Panc1 (cell line): ENCODE results near the gene ELOF1. TPM values are rescaled to one million over a fixed set of nuclear protein-coding genes. Genes with fewer than 3 reads are reported as not detected.

ENCODE experiments used
- ATAC-seq: fragments of 200-7000 bp; cut with Tn5 transposase; 2 replicates; pipeline ENCODE4 v1.9.1; 2020; ENCODE audit warnings: mild to moderate bottlenecking, moderate library complexity
- BruUV-seq: library from RNA; stranded (reverse); fragments of 400-500 nt; replicated peaks from 2 replicates; lab custom pipeline; 2021; lab: Mats Ljungman, UMichigan
- CTCF ChIA-PET: fragments of 300-600 bp; sonication (Branson Sonifier 250); formaldehyde crosslinking; loops from one replicate; lab custom pipeline; 2022; ENCODE audit warnings: antibody characterized with exemption; lab: Charles Lee
- POLR2A ChIA-PET: fragments of 300-600 bp; sonication (Branson Sonifier 250); formaldehyde crosslinking; loops from one replicate; lab custom pipeline; 2022; ENCODE audit warnings: antibody characterized with exemption; lab: Charles Lee
- DNase-seq: peaks from one replicate; pipeline ENCODE4 v3.0.0-alpha.2; 2010; ENCODE audit warnings: low read depth, low spot score
- H3K27ac ChIP-seq: 2 replicates; pipeline ENCODE4 v1.5.1; 2011; ENCODE audit warnings: mild to moderate bottlenecking, low read length, inconsistent platforms
- H3K27me3 ChIP-seq: fragments of 200-500 bp; sonication (Bioruptor generic); 2 replicates; pipeline ENCODE4 v1.6.0; 2014; ENCODE audit warnings: low read length, inconsistent platforms; ENCODE audit not compliant: control insufficient read depth, insufficient read depth
- H3K36me3 ChIP-seq: fragments of 200-500 bp; sonication (Bioruptor generic); 2 replicates; pipeline ENCODE4 v1.5.1; 2014; ENCODE audit warnings: inconsistent platforms, mild to moderate bottlenecking, low read length, moderate library complexity; ENCODE audit not compliant: control insufficient read depth, insufficient read depth
- H3K4me1 ChIP-seq: 2 replicates; pipeline ENCODE4 v1.5.1; 2011; ENCODE audit warnings: inconsistent platforms, mild to moderate bottlenecking, low read length, moderate library complexity; ENCODE audit not compliant: control insufficient read depth, insufficient read depth
- H3K4me3 ChIP-seq, 2 experiments: 2 replicates each; pipeline ENCODE4 v1.5.1; 2011 to 2012; ENCODE audit warnings: low read depth in 2 of 2, low read length in 2 of 2, mild to moderate bottlenecking in 2 of 2, inconsistent platforms in 1 of 2, moderate library complexity in 1 of 2
- H3K9me3 ChIP-seq: fragments of 200-500 bp; sonication (Bioruptor generic); 2 replicates; pipeline ENCODE4 v1.5.1; 2014; ENCODE audit warnings: low read depth, mild to moderate bottlenecking, inconsistent platforms, low read length, moderate library complexity; ENCODE audit not compliant: control insufficient read depth, insufficient read depth
- POLR2AphosphoS5 ChIP-seq: IDR thresholded peaks from 2 replicates; pipeline ENCODE4 v1.6.1; 2012; ENCODE audit warnings: mild to moderate bottlenecking, low read depth, low read length, moderate library complexity
- SIN3A ChIP-seq: IDR thresholded peaks from 2 replicates; pipeline ENCODE4 v1.6.1; 2012; ENCODE audit warnings: low read depth, mild to moderate bottlenecking, low read length, moderate library complexity, borderline replicate concordance; ENCODE audit not compliant: insufficient read depth
- TCF7L2 ChIP-seq: IDR thresholded peaks from 2 replicates; pipeline ENCODE4 v1.6.1; 2011; ENCODE audit warnings: mild to moderate bottlenecking, low read depth, low read length, inconsistent platforms
- in situ Hi-C: cut with HindIII; loops from 2 replicates; pipeline ENCODE4 v1.10.0; 2016; ENCODE audit warnings: low sequenced_read_pairs, low pct_unique_long_range_greater_than_20kb
- intact Hi-C: fragments of 100-400 bp; cut with micrococcal nuclease; formaldehyde crosslinking; loops from one replicate; pipeline ENCODE4 v1.10.0; 2022; ENCODE audit not compliant: unreplicated experiment
- total RNA-seq: library from RNA; stranded (reverse); gene quantifications from one replicate; pipeline ENCODE4 v1.2.1, GENCODE V29; 2021; ENCODE audit not compliant: unreplicated experiment
- TF ChIP-seq, protein P1 (sequence below), 2 experiments: IDR thresholded peaks; 2 replicates each; pipeline ENCODE4 v1.6.1; 2011 to 2012; ENCODE audit warnings: low read depth in 2 of 2, control low read depth in 1 of 2, low read length in 1 of 2, mild to moderate bottlenecking in 1 of 2, moderate library complexity in 1 of 2; ENCODE audit not compliant: insufficient read depth in 1 of 2
- TF ChIP-seq, protein P2 (sequence below): fragments of 450-650 bp; IDR thresholded peaks from 2 replicates; pipeline ENCODE4 v1.5.1; 2017; ENCODE audit warnings: mild to moderate bottlenecking

ELOF1 gene
- total RNA-seq, 1 experiment from 2014 or later: 62.2 TPM

DNA sequence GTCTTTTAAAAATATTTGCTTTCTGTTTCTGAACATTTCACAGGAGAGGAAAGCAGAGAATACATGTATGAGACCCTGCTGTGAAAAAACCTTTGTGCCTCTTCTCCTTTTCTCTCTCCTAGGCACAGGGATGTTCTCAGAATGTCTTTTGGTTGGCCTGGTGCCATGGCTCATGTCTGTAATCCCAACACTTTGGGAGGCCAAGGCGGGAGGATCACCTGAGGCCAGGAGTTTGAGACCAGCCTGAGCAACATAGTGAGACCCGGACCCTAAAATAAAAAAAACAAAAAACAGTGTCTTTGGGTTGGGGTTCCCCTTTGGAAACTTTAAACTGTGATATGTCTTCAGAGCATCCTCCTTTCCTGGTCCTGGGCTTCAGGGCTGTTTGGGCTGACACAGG lies 39.7 kb upstream of the ELOF1 start:
- Histone ChIP-seq H3K4me3 (peak overlapping the region; percentile 82 to 93), H3K27me3 (no peaks in the 10 kb centered on the region), H3K36me3 (peaks cover 6% of the 10 kb centered on the region; the same call in 1 of the 2 replicates), H3K27ac (peak overlapping the region; percentile 91; the same call in 1 of the 2 replicates), H3K4me1 (0 out of 2 replicates have a peak, but pooled peaks cover 6% of the 10 kb centered on the region), H3K9me3 (peaks cover 6% of the 10 kb centered on the region; the same call in 1 of the 2 replicates)
- CTCF ChIA-PET: no interaction called here
- intact Hi-C loops: no loop called here
- DNase-seq: no peak
- BruUV-seq: no TSS peak
- TF ChIP-seq, protein P1, sequence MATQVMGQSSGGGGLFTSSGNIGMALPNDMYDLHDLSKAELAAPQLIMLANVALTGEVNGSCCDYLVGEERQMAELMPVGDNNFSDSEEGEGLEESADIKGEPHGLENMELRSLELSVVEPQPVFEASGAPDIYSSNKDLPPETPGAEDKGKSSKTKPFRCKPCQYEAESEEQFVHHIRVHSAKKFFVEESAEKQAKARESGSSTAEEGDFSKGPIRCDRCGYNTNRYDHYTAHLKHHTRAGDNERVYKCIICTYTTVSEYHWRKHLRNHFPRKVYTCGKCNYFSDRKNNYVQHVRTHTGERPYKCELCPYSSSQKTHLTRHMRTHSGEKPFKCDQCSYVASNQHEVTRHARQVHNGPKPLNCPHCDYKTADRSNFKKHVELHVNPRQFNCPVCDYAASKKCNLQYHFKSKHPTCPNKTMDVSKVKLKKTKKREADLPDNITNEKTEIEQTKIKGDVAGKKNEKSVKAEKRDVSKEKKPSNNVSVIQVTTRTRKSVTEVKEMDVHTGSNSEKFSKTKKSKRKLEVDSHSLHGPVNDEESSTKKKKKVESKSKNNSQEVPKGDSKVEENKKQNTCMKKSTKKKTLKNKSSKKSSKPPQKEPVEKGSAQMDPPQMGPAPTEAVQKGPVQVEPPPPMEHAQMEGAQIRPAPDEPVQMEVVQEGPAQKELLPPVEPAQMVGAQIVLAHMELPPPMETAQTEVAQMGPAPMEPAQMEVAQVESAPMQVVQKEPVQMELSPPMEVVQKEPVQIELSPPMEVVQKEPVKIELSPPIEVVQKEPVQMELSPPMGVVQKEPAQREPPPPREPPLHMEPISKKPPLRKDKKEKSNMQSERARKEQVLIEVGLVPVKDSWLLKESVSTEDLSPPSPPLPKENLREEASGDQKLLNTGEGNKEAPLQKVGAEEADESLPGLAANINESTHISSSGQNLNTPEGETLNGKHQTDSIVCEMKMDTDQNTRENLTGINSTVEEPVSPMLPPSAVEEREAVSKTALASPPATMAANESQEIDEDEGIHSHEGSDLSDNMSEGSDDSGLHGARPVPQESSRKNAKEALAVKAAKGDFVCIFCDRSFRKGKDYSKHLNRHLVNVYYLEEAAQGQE (IDR thresholded peaks at IDR 0.05; ENCODE audit: insufficient read depth in 1 of 2, low read depth in 2 of 2, low read length in 1 of 2): no peak
- TF ChIP-seq SIN3A (no peak), TCF7L2 (no peak), POLR2AphosphoS5 (no peak)
- TF ChIP-seq, protein P2, sequence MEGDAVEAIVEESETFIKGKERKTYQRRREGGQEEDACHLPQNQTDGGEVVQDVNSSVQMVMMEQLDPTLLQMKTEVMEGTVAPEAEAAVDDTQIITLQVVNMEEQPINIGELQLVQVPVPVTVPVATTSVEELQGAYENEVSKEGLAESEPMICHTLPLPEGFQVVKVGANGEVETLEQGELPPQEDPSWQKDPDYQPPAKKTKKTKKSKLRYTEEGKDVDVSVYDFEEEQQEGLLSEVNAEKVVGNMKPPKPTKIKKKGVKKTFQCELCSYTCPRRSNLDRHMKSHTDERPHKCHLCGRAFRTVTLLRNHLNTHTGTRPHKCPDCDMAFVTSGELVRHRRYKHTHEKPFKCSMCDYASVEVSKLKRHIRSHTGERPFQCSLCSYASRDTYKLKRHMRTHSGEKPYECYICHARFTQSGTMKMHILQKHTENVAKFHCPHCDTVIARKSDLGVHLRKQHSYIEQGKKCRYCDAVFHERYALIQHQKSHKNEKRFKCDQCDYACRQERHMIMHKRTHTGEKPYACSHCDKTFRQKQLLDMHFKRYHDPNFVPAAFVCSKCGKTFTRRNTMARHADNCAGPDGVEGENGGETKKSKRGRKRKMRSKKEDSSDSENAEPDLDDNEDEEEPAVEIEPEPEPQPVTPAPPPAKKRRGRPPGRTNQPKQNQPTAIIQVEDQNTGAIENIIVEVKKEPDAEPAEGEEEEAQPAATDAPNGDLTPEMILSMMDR: no peak
- POLR2A ChIA-PET: no interaction called here
- in situ Hi-C loops: no loop called here
- no peak for ATAC-seq

DNA sequence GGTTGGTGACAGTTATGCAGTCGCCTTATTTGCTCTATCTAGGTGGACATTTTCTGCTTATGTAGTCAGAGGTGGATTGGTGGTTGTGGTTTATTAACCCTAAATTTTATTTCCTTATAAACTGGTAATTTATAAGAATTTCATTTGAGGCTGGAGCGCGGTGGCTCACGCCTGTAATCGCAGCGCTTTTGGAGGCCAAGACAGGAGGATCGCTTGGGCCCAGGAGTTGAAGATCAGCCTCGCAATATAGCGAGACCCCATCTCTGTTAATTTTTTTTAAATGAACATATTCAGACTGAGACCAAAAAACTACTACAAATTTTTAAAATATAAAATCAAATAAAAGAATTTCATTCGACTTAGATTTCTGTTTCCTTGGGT lies 39.1 kb upstream of the ELOF1 start:
- TSS peak; percentile 84 for BruUV-seq
- in situ Hi-C loops: no loop called here
- Histone ChIP-seq H3K27ac (peak overlapping the region; percentile 91), H3K9me3 (peaks cover 6% of the 10 kb centered on the region; the same call in 1 of the 2 replicates), H3K27me3 (no peaks in the 10 kb centered on the region), H3K36me3 (peaks cover 6% of the 10 kb centered on the region; the same call in 1 of the 2 replicates), H3K4me1 (0 out of 2 replicates have a peak, but pooled peaks cover 6% of the 10 kb centered on the region), H3K4me3 (peak overlapping the region; percentile 82 to 93)
- POLR2A ChIA-PET: no interaction called here
- TF ChIP-seq, protein P1 (IDR thresholded peaks at IDR 0.05; ENCODE audit: insufficient read depth in 1 of 2, low read depth in 2 of 2, low read length in 1 of 2): no peak
- no peak for TF ChIP-seq SIN3A
- no peak for TF ChIP-seq POLR2AphosphoS5
- TF ChIP-seq, protein P2: no peak
- TF ChIP-seq TCF7L2: no peak
- intact Hi-C loops: no loop called here
- DNase-seq (no peak), ATAC-seq (no peak)
- CTCF ChIA-PET: no interaction called here
